ENCODE data around the gene TMEM260.
"Not testable (repeated sequence)": the region's sequence is repeated elsewhere in the genome, so short reads cannot be mapped to it uniquely, and the experiment has no call there.

TMEM260 gene

DNA sequence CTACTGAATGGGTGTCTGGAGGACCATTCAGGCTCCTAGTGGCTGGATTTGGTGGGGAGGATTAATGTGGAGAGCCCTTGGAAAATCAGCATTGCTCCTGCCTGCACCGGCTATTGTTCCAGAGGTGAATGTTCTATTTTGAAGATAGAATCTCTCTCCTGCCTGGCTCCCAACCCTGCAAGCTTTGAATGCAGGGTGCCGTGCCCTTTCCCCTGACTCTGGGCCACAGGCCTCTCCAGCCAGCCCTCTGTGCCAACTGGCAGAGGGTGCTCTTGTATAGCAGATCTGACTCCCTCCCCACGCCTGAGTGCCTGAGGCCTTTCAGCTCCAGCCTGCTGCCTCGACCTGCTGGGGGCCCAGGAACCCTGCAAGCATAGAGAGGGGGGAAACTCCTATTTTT is 106.8 kb downstream of the TMEM260 start:
- peak; percentile 30 for DNase-seq

DNA sequence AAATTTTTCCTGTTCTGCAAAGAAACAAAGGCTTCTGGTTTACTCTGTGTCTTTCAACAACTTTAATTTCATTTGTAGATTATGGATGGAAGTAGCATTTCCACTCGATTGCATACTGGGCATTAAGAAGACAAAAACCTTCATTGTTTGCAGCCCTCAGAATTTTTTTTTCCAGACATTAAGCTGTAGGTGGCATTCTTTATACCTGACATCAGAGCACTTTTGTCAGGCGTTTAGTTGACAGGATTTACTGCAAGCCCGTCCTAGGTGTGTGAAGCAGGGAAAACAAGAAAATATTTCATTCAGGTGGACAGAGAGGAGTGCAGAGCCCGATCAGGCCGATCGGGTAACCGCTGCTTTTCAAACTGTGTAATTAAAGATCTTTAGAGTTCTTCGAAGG is 107.5 kb downstream of the TMEM260 start:
- DNase-seq = peak; percentile 44

DNA sequence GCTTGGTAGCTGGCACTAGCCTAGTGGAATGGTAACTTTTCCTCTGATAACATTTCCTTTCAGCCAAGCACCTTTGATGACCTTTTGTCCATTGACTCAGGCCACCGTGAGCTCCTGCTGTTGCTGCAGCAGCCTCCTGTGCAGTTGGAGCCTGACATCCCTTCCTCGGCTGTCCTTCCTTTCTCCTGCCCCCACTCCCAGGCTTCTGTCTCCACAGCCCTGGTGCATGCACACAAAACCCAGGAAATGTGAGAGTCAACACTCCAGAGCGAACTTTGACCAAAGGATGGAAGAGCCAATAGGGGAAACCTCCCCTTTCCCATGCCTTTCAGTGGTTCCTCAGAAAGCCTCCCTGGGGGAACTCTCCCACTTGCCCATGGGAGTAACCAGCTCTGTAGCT is 115.0 kb downstream of the TMEM260 start:
- DNase-seq = no peak

DNA sequence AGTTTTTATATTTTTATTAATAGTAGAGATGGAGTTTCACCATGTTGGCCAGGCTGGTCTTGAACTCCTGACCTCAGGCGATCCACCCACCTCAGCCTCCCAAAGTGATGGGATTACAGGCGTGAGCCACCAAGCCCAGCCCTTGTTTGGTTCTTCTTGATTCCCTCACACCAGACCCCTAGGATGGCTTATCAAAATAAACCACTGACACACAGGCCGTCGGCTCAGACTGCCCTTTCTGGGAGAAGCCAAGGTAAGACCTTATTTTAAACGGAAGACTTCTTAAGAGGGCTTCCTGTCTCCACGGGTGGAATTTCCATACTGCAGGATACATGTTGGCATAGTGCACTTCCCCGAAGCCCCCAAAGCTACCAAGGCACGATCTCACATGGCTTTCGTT is 115.6 kb downstream of the TMEM260 start:
- not testable (repeated sequence) for DNase-seq
